ENCODE results near the gene LRFN2. TPM values are rescaled to one million over a fixed set of nuclear protein-coding genes. Genes with fewer than 3 reads are reported as not detected.

LRFN2 gene
- total and polyA plus RNA-seq, 11 donors: not detected

- peaks cover 0 to 38% (median 4%) of the 10 kb centered on the region in 9 donors for H3K27me3 ChIP-seq
These were observed 199.9 kb downstream of the LRFN2 start for GRCh38 chr6:40387127-40387870.

DNA sequence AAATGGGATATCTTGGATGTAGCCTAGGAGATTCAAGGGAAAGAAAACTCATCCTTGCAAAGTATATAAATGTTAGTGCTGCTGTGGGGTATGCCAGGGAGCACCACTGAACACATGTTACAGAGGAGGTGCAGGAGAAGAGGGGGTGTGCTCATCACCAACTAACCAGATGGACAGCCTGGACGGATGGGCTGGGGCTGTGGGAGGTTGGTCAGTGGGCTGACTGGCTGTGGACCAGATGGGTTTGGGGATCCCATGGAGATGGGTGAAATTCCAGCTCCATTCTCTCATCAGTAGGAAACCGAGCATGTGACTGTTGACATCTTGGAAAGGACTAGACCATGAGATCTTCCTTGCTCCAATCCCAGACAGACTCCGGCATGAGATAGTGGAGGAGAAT lies 201.0 kb downstream of the LRFN2 start:
- DNase-seq (no peak), ATAC-seq (no peak)
- intact Hi-C loops (cut with DNase I): no loop called here
- no peak overlapping the region for H3K4me3 ChIP-seq
- H3K4me1 ChIP-seq: no peaks in the 10 kb centered on the region
- WGBS, 4 donors: 59 to 87% (median 85%) methylated on average over 3 of the region's 3 CpGs
- H3K36me3 ChIP-seq: no peaks in the 10 kb centered on the region
- H3K27me3 ChIP-seq: peaks cover 0 to 38% (median 4%) of the 10 kb centered on the region in 9 donors
- no peak overlapping the region for H3K27ac ChIP-seq
- TF ChIP-seq, protein P1, sequence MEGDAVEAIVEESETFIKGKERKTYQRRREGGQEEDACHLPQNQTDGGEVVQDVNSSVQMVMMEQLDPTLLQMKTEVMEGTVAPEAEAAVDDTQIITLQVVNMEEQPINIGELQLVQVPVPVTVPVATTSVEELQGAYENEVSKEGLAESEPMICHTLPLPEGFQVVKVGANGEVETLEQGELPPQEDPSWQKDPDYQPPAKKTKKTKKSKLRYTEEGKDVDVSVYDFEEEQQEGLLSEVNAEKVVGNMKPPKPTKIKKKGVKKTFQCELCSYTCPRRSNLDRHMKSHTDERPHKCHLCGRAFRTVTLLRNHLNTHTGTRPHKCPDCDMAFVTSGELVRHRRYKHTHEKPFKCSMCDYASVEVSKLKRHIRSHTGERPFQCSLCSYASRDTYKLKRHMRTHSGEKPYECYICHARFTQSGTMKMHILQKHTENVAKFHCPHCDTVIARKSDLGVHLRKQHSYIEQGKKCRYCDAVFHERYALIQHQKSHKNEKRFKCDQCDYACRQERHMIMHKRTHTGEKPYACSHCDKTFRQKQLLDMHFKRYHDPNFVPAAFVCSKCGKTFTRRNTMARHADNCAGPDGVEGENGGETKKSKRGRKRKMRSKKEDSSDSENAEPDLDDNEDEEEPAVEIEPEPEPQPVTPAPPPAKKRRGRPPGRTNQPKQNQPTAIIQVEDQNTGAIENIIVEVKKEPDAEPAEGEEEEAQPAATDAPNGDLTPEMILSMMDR (IDR thresholded peaks at IDR 0.05): no peak
- TF ChIP-seq POLR2A (IDR thresholded peaks at IDR 0.05): no peak
- no peaks in the 10 kb centered on the region for H3K9me3 ChIP-seq

More at GRCh38 chr6:40387127-40387870, 199.9 kb downstream of the LRFN2 start:
- H3K9me3 ChIP-seq: no peaks in the 10 kb centered on the region
- no peak overlapping the region for H3K27ac ChIP-seq
- intact Hi-C loops (cut with DNase I): no loop called here
- ATAC-seq (no peak), DNase-seq (no peak)
- H3K4me3 ChIP-seq: no peak overlapping the region
- WGBS, 4 donors: 60 to 74% (median 70%) methylated on average over 4 of the region's 4 CpGs
- TF ChIP-seq POLR2A (IDR thresholded peaks at IDR 0.05): no peak
- TF ChIP-seq, protein P1 (IDR thresholded peaks at IDR 0.05): no peak
- no peaks in the 10 kb centered on the region for H3K36me3 ChIP-seq
- H3K4me1 ChIP-seq: no peaks in the 10 kb centered on the region

DNA sequence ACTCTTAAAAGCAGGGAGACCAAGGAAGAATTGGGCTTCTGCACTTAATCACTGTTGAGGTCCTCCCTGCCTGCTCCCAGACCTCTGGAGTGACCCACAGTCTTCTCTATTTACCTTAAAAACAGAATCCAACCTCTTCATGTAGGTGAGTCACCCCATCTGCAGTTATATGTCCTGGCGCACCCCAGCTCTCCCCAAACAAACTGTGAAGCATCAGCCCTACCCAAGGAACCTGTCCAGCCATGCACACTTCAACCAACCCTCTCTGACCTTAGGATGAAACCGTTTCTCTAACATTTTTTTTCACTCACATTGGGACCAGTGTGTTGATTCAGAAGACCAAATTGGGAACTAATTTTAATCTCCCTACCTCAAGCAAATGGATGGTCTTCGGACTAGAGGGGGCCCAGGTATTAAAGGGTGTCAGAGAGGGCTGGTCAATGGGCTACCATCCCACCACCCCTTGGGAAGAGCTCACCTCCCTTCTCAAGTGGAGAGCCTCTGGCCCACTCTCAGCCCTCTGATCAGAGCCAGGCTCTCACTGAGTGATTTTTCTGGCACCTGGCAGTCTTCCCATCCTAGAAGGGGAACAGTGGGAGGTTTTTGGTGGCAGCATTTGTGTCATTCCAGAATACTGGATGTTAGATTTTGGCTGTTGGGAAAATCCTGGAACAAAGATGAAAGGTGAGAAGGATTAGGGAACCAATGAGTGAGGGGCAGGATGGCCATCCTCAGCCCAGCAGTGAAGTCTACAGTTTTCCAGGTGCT lies 203.6 kb downstream of the LRFN2 start:
- no peaks in the 10 kb centered on the region for H3K9me3 ChIP-seq
- H3K27me3 ChIP-seq: peaks cover 0 to 23% (median 0%) of the 10 kb centered on the region in 9 donors
- no peak for DNase-seq
- no peak for TF ChIP-seq POLR2A (IDR thresholded peaks at IDR 0.05)
- TF ChIP-seq, protein P1 (IDR thresholded peaks at IDR 0.05): no peak
- no peak overlapping the region for H3K4me3 ChIP-seq
- no peak overlapping the region for H3K27ac ChIP-seq
- intact Hi-C loops (cut with DNase I): no loop called here
- WGBS, 4 donors: 74 to 84% (median 81%) methylated on average over 3 of the region's 3 CpGs
- no peak for ATAC-seq
- no peaks in the 10 kb centered on the region for H3K4me1 ChIP-seq
- H3K36me3 ChIP-seq: no peaks in the 10 kb centered on the region

- 68 to 81% (median 74%) methylated on average over 4 of the region's 4 CpGs for WGBS, 4 donors
- H3K9me3 ChIP-seq: no peaks in the 10 kb centered on the region
- H3K27me3 ChIP-seq: peaks cover 0 to 4% (median 0%) of the 10 kb centered on the region in 9 donors
- no peaks in the 10 kb centered on the region for H3K36me3 ChIP-seq
- H3K27ac ChIP-seq: no peak overlapping the region
- H3K4me1 ChIP-seq: no peaks in the 10 kb centered on the region
- TF ChIP-seq POLR2A (IDR thresholded peaks at IDR 0.05): no peak
- TF ChIP-seq, protein P1 (IDR thresholded peaks at IDR 0.05): no peak
- H3K4me3 ChIP-seq: no peak overlapping the region
- DNase-seq (no peak), ATAC-seq (no peak)
- intact Hi-C loops (cut with DNase I): no loop called here
These were observed 206.9 kb downstream of the LRFN2 start for GRCh38 chr6:40380271-40380670.
